A549 (cell line): ENCODE results near the gene C11orf68. TPM values are rescaled to one million over a fixed set of nuclear protein-coding genes. Genes with fewer than 3 reads are reported as not detected.

Source experiments
- ATAC-seq, 2 experiments: fragments of 200-7000 bp in 1 of 2; fragments of >200 bp in 1 of 2; cut with Nextera tagmentation in 1 of 2; cut with Tn5 transposase in 1 of 2; 3 replicates each; pipeline versions ENCODE4 v1.8.0 to v1.9.1; 2018 to 2020; ENCODE audit warnings: mild to moderate bottlenecking in 1 of 2, moderate library complexity in 1 of 2
- CTCF ChIA-PET: fragments of 300-600 bp; sonication (Branson Sonifier 250); formaldehyde crosslinking; extraction: SDS; loops from one replicate; lab custom pipeline; 2021; ENCODE audit warnings: antibody characterized with exemption, inconsistent platforms; lab: Yijun Ruan, JAX
- POLR2A ChIA-PET: fragments of 350-600 bp; formaldehyde crosslinking; extraction: SDS; loops from one replicate; lab custom pipeline; 2021; ENCODE audit warnings: antibody characterized with exemption, inconsistent platforms; lab: Yijun Ruan, JAX
- DNase-seq, 2 experiments: peaks; one replicate each; pipeline versions ENCODE4 v3.0.0 to v3.0.0-alpha.2; 2011 to 2016; ENCODE audit warnings: low read depth in 1 of 2, low spot score in 1 of 2
- FAIRE-seq: peaks from 2 replicates; lab custom pipeline; 2011; peaks lifted over from hg19 to GRCh38; lab: Jason Lieb, UNC
- H3K27ac ChIP-seq, 2 experiments: fragments of >200 bp; sonication (Bioruptor Twin); formaldehyde crosslinking; 3 replicates each; pipeline ENCODE4 v1.5.1; 2016 to 2017
- H3K4me1 ChIP-seq: fragments of >200 bp; sonication (Bioruptor Twin); formaldehyde crosslinking; 3 replicates; pipeline ENCODE4 v1.6.1; 2016
- H3K4me2 ChIP-seq: fragments of >200 bp; sonication (Bioruptor Twin); formaldehyde crosslinking; 3 replicates; pipeline ENCODE4 v1.6.1; 2016
- H3K4me3 ChIP-seq: fragments of >200 bp; sonication (Bioruptor Twin); formaldehyde crosslinking; 3 replicates; pipeline ENCODE4 v1.5.1; 2016
- H3K9me3 ChIP-seq: fragments of >200 bp; sonication (Bioruptor Twin); formaldehyde crosslinking; 3 replicates; pipeline ENCODE4 v1.6.1; 2016
- ATOH8 ChIP-seq: fragments of 250-450 bp; sonication (Bioruptor Pico); IDR thresholded peaks from 2 replicates; pipeline ENCODE4 v1.5.0; 2020; ENCODE audit warnings: low read depth, mild to moderate bottlenecking, moderate library complexity
- BCL3 ChIP-seq: fragments of >200 bp; sonication (Bioruptor Twin); formaldehyde crosslinking; IDR thresholded peaks from 3 replicates; pipeline ENCODE4 v1.6.1; 2016
- CBX2 ChIP-seq: fragments of 200-600 bp; sonication (generic); IDR thresholded peaks from 2 replicates; pipeline ENCODE4 v1.6.1; 2016; ENCODE audit warnings: low read depth, mild to moderate bottlenecking, borderline replicate concordance
- CBX8 ChIP-seq: fragments of 200-600 bp; sonication (generic); IDR thresholded peaks from 2 replicates; pipeline ENCODE4 v1.6.1; 2016
- CEBPB ChIP-seq, 2 experiments: fragments of >200 bp in 1 of 2; sonication (Bioruptor Twin) in 1 of 2; formaldehyde crosslinking in 1 of 2; IDR thresholded peaks; 2 replicates each; pipeline ENCODE4 v1.6.1; 2012 to 2016
- CHD2 ChIP-seq: fragments of 150-350 bp; IDR thresholded peaks from 2 replicates; pipeline ENCODE4 v1.6.1; 2014; ENCODE audit warnings: low read length; ENCODE audit not compliant: partially characterized antibody
- CTCF ChIP-seq: fragments of >200 bp; sonication (Bioruptor Twin); formaldehyde crosslinking; IDR thresholded peaks from 3 replicates; pipeline ENCODE4 v1.5.1; 2016
- ELK1 ChIP-seq: fragments of 150-350 bp; IDR thresholded peaks from 2 replicates; pipeline ENCODE4 v1.6.1; 2014; ENCODE audit warnings: low read depth, mild to moderate bottlenecking, low read length
- FOXS1 ChIP-seq: fragments of 250-450 bp; sonication (Bioruptor Pico); IDR thresholded peaks from 2 replicates; pipeline ENCODE4 v1.5.0; 2020; ENCODE audit warnings: mild to moderate bottlenecking, moderate library complexity
- HOXB13 ChIP-seq: fragments of 250-450 bp; sonication (Bioruptor Pico); IDR thresholded peaks from 2 replicates; pipeline ENCODE4 v1.5.0; 2020; ENCODE audit warnings: low read depth, mild to moderate bottlenecking, moderate library complexity
- KDM1A ChIP-seq: fragments of 200-600 bp; sonication (generic); IDR thresholded peaks from 2 replicates; pipeline ENCODE4 v1.6.1; 2016; ENCODE audit warnings: low read depth, mild to moderate bottlenecking
- KDM5A ChIP-seq: fragments of 200-600 bp; sonication (generic); IDR thresholded peaks from 2 replicates; pipeline ENCODE4 v1.6.1; 2016; ENCODE audit warnings: antibody characterized with exemption, mild to moderate bottlenecking
- MAX ChIP-seq: IDR thresholded peaks from 2 replicates; pipeline ENCODE4 v1.6.1; 2012
- MAZ ChIP-seq: fragments of 150-350 bp; IDR thresholded peaks from 2 replicates; pipeline ENCODE4 v1.6.1; 2014; ENCODE audit warnings: antibody characterized with exemption, low read depth, low read length, borderline replicate concordance
- MYC ChIP-seq: IDR thresholded peaks from 2 replicates; pipeline ENCODE4 v1.6.1; 2012; ENCODE audit warnings: mild to moderate bottlenecking, inconsistent platforms, low read length, improper control_type of control experiment, borderline replicate concordance
- NFE2L2 ChIP-seq: fragments of 150-350 bp; conservative IDR thresholded peaks from 2 replicates; pipeline ENCODE4 v1.6.1; 2014; ENCODE audit warnings: low read length
- NR3C1 ChIP-seq: fragments of >200 bp; sonication (Bioruptor Twin); formaldehyde crosslinking; IDR thresholded peaks from 3 replicates; pipeline ENCODE4 v1.6.1; 2017
- PBX3 ChIP-seq: IDR thresholded peaks from 2 replicates; pipeline ENCODE4 v1.6.1; 2012
- POLR2AphosphoS2 ChIP-seq: conservative IDR thresholded peaks from 2 replicates; pipeline ENCODE4 v1.6.1; 2012; ENCODE audit warnings: low read length, improper control_type of control experiment, inconsistent platforms
- RAD21 ChIP-seq, 2 experiments: fragments of >200 bp in 1 of 2; sonication (Bioruptor Twin) in 1 of 2; formaldehyde crosslinking in 1 of 2; IDR thresholded peaks in 1 of 2; conservative IDR thresholded peaks in 1 of 2; 2 replicates in 1 of 2; 3 replicates in 1 of 2; pipeline ENCODE4 v1.6.1; 2012 to 2018; ENCODE audit warnings: inconsistent platforms in 1 of 2
- SMC3 ChIP-seq: fragments of >200 bp; sonication (Bioruptor Twin); formaldehyde crosslinking; IDR thresholded peaks from 3 replicates; pipeline ENCODE4 v1.6.1; 2018; ENCODE audit warnings: inconsistent platforms
- TFCP2L1 ChIP-seq: fragments of 250-450 bp; sonication (Bioruptor Pico); IDR thresholded peaks from 2 replicates; pipeline ENCODE4 v1.5.0; 2021; ENCODE audit warnings: mild to moderate bottlenecking
- ZC3H11A ChIP-seq: fragments of 450-650 bp; IDR thresholded peaks from 2 replicates; pipeline ENCODE4 v1.6.1; 2014; ENCODE audit warnings: antibody characterized with exemption, mild to moderate bottlenecking
- ZNF302 ChIP-seq: fragments of 250-450 bp; sonication (Bioruptor Pico); IDR thresholded peaks from 2 replicates; pipeline ENCODE4 v1.9.0; 2021; ENCODE audit warnings: inconsistent platforms, mild to moderate bottlenecking, moderate library complexity
- WGBS: methylation state at CpG from one replicate; pipeline ENCODE4 v1.1.6; 2017; ENCODE audit errors: missing lambda C conversion rate; 5-methylcytosine and 5-hydroxymethylcytosine counted together
- polyA plus RNA-seq, 4 experiments: library from polyadenylated mRNA; depleted of rRNA in 3 of 4; stranded (reverse); fragments of >200 nt; fragmentation: RNase III in 1 of 4; extraction: RNeasy Plus Mini Kit Qiagen cat#74134 plus additional on column Dnase treatment in 1 of 4; gene quantifications; 2 replicates in 3 of 4; 3 replicates in 1 of 4; pipeline ENCODE4 v1.2.3, GENCODE V29; 2011 to 2017

The C11orf68 gene
- polyA plus RNA-seq, 2 of the 4 experiments (the other 2 are of a cell fraction): 10.6 to 17.0 TPM

- TF ChIP-seq PBX3: no peak
- no peak for TF ChIP-seq TFCP2L1
- TF ChIP-seq FOXS1 (CRISPR knock-in tag): no peak
These were observed 33.6 kb downstream of the C11orf68 start (continued) for GRCh38 chr11:65885231-65885630.

- WGBS: 17% methylated on average over 8 of the region's 9 CpGs
- DNase-seq (peak; percentile 83 to 93), ATAC-seq (peak; percentile 16 to 49; a peak in 5 of 6 replicates), FAIRE-seq (peak; percentile 80)
- H3K4me1 ChIP-seq: peaks cover 25% of the 10 kb centered on the region
- no peak overlapping the region for H3K27ac ChIP-seq
- H3K4me3 ChIP-seq: no peak overlapping the region
- no peak for TF ChIP-seq ELK1
- peak; percentile 90 for TF ChIP-seq SMC3
- 0 out of 2 replicates have a peak, but pooled peaks have one; percentile 43 for TF ChIP-seq MAZ
- peak; percentile 97 for TF ChIP-seq CTCF
- TF ChIP-seq RAD21 (conservative IDR thresholded peaks at IDR 0.05 in 1 of 2, IDR thresholded peaks at IDR 0.05 in 1 of 2): peak; percentile 81 to 84
- TF ChIP-seq MAX: peak; percentile 65
- POLR2A ChIA-PET: interaction anchor here (1.1 to 1.6 kb wide), 5 partner anchors 13 to 173 kb away, joined by 3 to 9 read pairs (median 4); partner anchors contain the start of gene FOSL1
- H3K9me3 ChIP-seq: no peaks in the 10 kb centered on the region
- H3K4me2 ChIP-seq: no peak overlapping the region
- CTCF ChIA-PET: interaction anchor here (0.6 to 20.5 kb wide), 65 partner anchors 7 to 368 kb away, joined by 3 to 618 read pairs (median 5); partner anchors contain the start of genes AP5B1, BANF1, C11orf68 and CFL1
These were observed 34.2 kb downstream of the C11orf68 start for GRCh38 chr11:65884716-65885092.

GRCh38 chr11:65883786-65884715 lies 34.8 kb downstream of the C11orf68 start:
- ATAC-seq: no peak
- WGBS: 72% methylated on average over 26 of the region's 28 CpGs
- ChIA-PET CTCF (interaction anchor here (0.6 to 20.5 kb wide), 62 partner anchors 6 to 368 kb away, joined by 3 to 618 read pairs (median 5); partner anchors contain the start of genes BANF1, C11orf68, CFL1 and CTSW), POLR2A (interaction anchor here (1.1 to 1.6 kb wide), 5 partner anchors 12 to 172 kb away, joined by 3 to 9 read pairs (median 4); partner anchors contain the start of gene FOSL1)
- Histone ChIP-seq H3K4me3 (no peak overlapping the region), H3K4me2 (no peak overlapping the region), H3K9me3 (no peaks in the 10 kb centered on the region), H3K27ac (no peak overlapping the region), H3K4me1 (peaks cover 18% of the 10 kb centered on the region)
- no peak for FAIRE-seq
- TF ChIP-seq NFE2L2 (no peak), ZNF302 (CRISPR knock-in tag) (no peak), ELK1 (no peak), NR3C1 (no peak), ZC3H11A (no peak), CEBPB (IDR thresholded peaks at IDR 0.05) (no peak), FOXS1 (CRISPR knock-in tag) (no peak), KDM5A (no peak), BCL3 (no peak), ATOH8 (CRISPR knock-in tag) (no peak), CHD2 (no peak), KDM1A (no peak), CBX2 (no peak), HOXB13 (no peak), MYC (no peak), CBX8 (no peak), POLR2AphosphoS2 (no peak)
- no peak for DNase-seq
